Neural progenitor cell (in vitro differentiated cells): ENCODE results near the gene RUVBL1.

Experiments
- EZH2phosphoT487 ChIP-seq: fragments of 200-600 bp; sonication (generic); IDR thresholded peaks from 2 replicates; pipeline ENCODE4 v1.6.1; 2017; ENCODE audit warnings: antibody characterized with exemption
- TF ChIP-seq, protein P1 (sequence below): fragments of 200-600 bp; sonication (generic); IDR thresholded peaks from 2 replicates; pipeline ENCODE4 v1.5.1; 2017; ENCODE audit warnings: antibody characterized with exemption, mild to moderate bottlenecking

DNA sequence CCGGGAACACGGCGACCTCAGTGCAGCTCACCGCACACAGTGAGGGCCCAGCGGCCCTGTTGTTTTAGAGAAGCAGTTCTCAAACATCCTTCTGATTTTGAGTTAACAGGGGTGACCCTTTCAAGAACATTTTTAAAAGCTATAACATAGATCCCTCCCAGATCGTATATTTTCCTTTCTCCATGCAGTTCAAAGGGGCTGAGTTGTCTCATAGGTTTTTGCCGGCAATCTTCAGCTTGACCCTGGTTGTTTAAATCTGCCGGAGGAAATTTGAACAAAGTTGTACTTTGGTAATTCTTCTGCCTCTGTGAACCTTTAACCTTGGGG is 44.0 kb upstream of the RUVBL1 start:
- TF ChIP-seq, protein P1, sequence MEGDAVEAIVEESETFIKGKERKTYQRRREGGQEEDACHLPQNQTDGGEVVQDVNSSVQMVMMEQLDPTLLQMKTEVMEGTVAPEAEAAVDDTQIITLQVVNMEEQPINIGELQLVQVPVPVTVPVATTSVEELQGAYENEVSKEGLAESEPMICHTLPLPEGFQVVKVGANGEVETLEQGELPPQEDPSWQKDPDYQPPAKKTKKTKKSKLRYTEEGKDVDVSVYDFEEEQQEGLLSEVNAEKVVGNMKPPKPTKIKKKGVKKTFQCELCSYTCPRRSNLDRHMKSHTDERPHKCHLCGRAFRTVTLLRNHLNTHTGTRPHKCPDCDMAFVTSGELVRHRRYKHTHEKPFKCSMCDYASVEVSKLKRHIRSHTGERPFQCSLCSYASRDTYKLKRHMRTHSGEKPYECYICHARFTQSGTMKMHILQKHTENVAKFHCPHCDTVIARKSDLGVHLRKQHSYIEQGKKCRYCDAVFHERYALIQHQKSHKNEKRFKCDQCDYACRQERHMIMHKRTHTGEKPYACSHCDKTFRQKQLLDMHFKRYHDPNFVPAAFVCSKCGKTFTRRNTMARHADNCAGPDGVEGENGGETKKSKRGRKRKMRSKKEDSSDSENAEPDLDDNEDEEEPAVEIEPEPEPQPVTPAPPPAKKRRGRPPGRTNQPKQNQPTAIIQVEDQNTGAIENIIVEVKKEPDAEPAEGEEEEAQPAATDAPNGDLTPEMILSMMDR: no peak
- TF ChIP-seq EZH2phosphoT487: no peak
